ENCODE measurements around the gene PSMD1. TPM values are rescaled to one million over a fixed set of nuclear protein-coding genes. Genes with fewer than 3 reads are reported as not detected.

PSMD1 gene
- total and polyA plus RNA-seq, 2 of the 8 experiments (the other 6 are each of a cell fraction or from before 2014, with no cell fraction given): 179 to 272 TPM

- Histone ChIP-seq H3K9me3 (ENCODE audit: insufficient read depth in 2 of 2, low read depth in 1 of 2, low read length in 1 of 2) (no peaks in the 10 kb centered on the region), H3K18ac (ENCODE audit: extremely low read depth, low read length) (no peak overlapping the region), H3K4ac (replicated peaks; ENCODE audit: insufficient read length, low read depth, low read length) (no peak overlapping the region), H3K56ac (replicated peaks; ENCODE audit: insufficient read length, low read depth, low read length) (no peak overlapping the region), H2BK5ac (ENCODE audit: low read depth, low read length) (no peak overlapping the region), H3K23ac (ENCODE audit: insufficient read length) (no peak overlapping the region), H3K9ac (replicated peaks in 1 of 4; ENCODE audit: extremely low read depth in 1 of 4, low read depth in 3 of 4, low read length in 3 of 4) (no peak overlapping the region), H2BK20ac (ENCODE audit: low read length) (no peak overlapping the region), H3K23me2 (ENCODE audit: low read depth, low read length) (no peaks in the 10 kb centered on the region), H3K4me2 (ENCODE audit: insufficient read depth in 1 of 2, low read depth in 2 of 2, low read length in 2 of 2) (no peak overlapping the region), H3K27ac (ENCODE audit: low read depth, low read length) (no peak overlapping the region), H4K5ac (ENCODE audit: insufficient read length, low read depth, low read length) (no peak overlapping the region), H2BK12ac (ENCODE audit: low read depth, low read length) (no peak overlapping the region; the same call in 1 of the 2 replicates), H4K8ac (ENCODE audit: extremely low read depth, insufficient read depth, low read length) (no peak overlapping the region), H3K79me2 (ENCODE audit: control insufficient read depth in 1 of 2, insufficient read depth in 2 of 2, low read length in 2 of 2) (no peaks in the 10 kb centered on the region), H4K20me1 (replicated peaks in 1 of 2; ENCODE audit: control insufficient read depth in 1 of 2, insufficient read depth in 2 of 2, low read length in 2 of 2) (no peaks in the 10 kb centered on the region), H3K14ac (ENCODE audit: insufficient read length) (no peak overlapping the region), H2BK15ac (ENCODE audit: low read length) (no peak overlapping the region), H4K91ac (replicated peaks; ENCODE audit: insufficient read length, low read length) (no peak overlapping the region), H3K36me3 (ENCODE audit: control insufficient read depth in 2 of 4, insufficient read depth in 4 of 4, low read length in 3 of 4) (no peaks in the 10 kb centered on the region), H2AK5ac (ENCODE audit: low read depth, low read length) (peak overlapping the region; percentile 26; the same call in 1 of the 2 replicates), H3K4me3 (ENCODE audit: extremely low read depth in 1 of 4, insufficient read depth in 2 of 4, low read depth in 3 of 4, low read length in 4 of 4) (no peak overlapping the region), H2AFZ (ENCODE audit: low read length) (no peak overlapping the region), H3K79me1 (ENCODE audit: low read depth, low read length) (no peaks in the 10 kb centered on the region), H3K27me3 (replicated peaks in 1 of 4; ENCODE audit: control insufficient read depth in 3 of 4, extremely low read depth in 1 of 4, insufficient read depth in 3 of 4, low read length in 3 of 4) (no peaks in the 10 kb centered on the region), H2BK120ac (replicated peaks; ENCODE audit: low read depth, low read length) (no peak overlapping the region), H3K4me1 (replicated peaks in 1 of 4; ENCODE audit: control insufficient read depth in 3 of 4, insufficient read depth in 4 of 4, low read length in 3 of 4) (peaks cover 0 to 18% (median 9%) of the 10 kb centered on the region in 4 experiments; a peak in 6 of 7 replicates)
- FAIRE-seq: no peak
- 75% methylated on average over 7 of the region's 7 CpGs; no CpG with 5 or more reads in 1 of the 2 experiments for WGBS, 2 experiments (ENCODE audit: extremely low coverage in 1 of 2, insufficient coverage in 1 of 2, insufficient read length in 1 of 2, insufficient replicate concordance in 2 of 2, low coverage in 1 of 2, low lambda C conversion rate in 2 of 2, missing lambda C conversion rate in 1 of 2)
- POLR2A ChIA-PET (ENCODE audit: partially characterized antibody): no interaction called here
- no peak for DNase-seq (ENCODE audit: low read depth in 1 of 2, low spot score in 2 of 2)
- no peak for TF ChIP-seq GABPA (IDR thresholded peaks at IDR 0.05; ENCODE audit: borderline replicate concordance, insufficient read depth, low read length)
- TF ChIP-seq TAF7 (optimal IDR thresholded peaks at IDR 0.05; ENCODE audit: borderline replicate concordance, low read depth, low read length): no peak
- TF ChIP-seq CHD1 (IDR thresholded peaks at IDR 0.05; ENCODE audit: low read depth, low read length): no peak
- no peak for TF ChIP-seq SP4 (IDR thresholded peaks at IDR 0.05; ENCODE audit: low read length)
- no peak for TF ChIP-seq CBX8 (IDR thresholded peaks at IDR 0.05; ENCODE audit: borderline replicate concordance, low read depth, low read length)
- TF ChIP-seq NRF1 (IDR thresholded peaks at IDR 0.05; ENCODE audit: low read depth, low read length): no peak
- TF ChIP-seq SRF (IDR thresholded peaks at IDR 0.05; ENCODE audit: low read depth, low read length): no peak
- TF ChIP-seq YY1 (IDR thresholded peaks at IDR 0.05; ENCODE audit: low read depth, low read length): no peak
- TF ChIP-seq EGR1 (IDR thresholded peaks at IDR 0.05; ENCODE audit: borderline replicate concordance, low read depth, low read length): no peak
- TF ChIP-seq TBP (IDR thresholded peaks at IDR 0.05; ENCODE audit: low read depth, low read length): no peak
- TF ChIP-seq CBX5 (IDR thresholded peaks at IDR 0.05; ENCODE audit: low read depth, low read length): no peak
- CTCF ChIA-PET (ENCODE audit: partially characterized antibody): interaction anchor here (1.8 to 2.1 kb wide), 2 partner anchors 76 to 208 kb away, joined by 5 to 7 read pairs; partner anchors contain the start of gene B3GNT7
Observed at GRCh38 chr2:231186325-231186724, 129.7 kb downstream of the PSMD1 start.
